HG02678 (cell line): Measurements from ENCODE around the gene ABCC10.
"Not testable (repeated sequence)": the region's sequence is repeated elsewhere in the genome, so short reads cannot be mapped to it uniquely, and the experiment has no call there.

Experiments used
- ATAC-seq: cut with Tn5 transposase; IDR thresholded peaks from one replicate; pipeline ENCODE4 v1.9.1; 2021; ENCODE audit warnings: mild to moderate bottlenecking, moderate library complexity; ENCODE audit not compliant: unreplicated experiment

Gene ABCC10

GRCh38 chr6:43444582-43444981, 17.2 kb downstream of the ABCC10 start:
- no peak for ATAC-seq

GRCh38 chr6:43445576-43445975, 18.2 kb downstream of the ABCC10 start:
- ATAC-seq, result no peak

GRCh38 chr6:43447604-43448003, 20.3 kb downstream of the ABCC10 start:
- no peak for ATAC-seq

GRCh38 chr6:43448916-43449315, 21.6 kb downstream of the ABCC10 start:
- ATAC-seq, result no peak

- no peak for ATAC-seq
Measured at GRCh38 chr6:43450699-43451131, 23.4 kb downstream of the ABCC10 start.

GRCh38 chr6:43451348-43451747, 24.0 kb downstream of the ABCC10 start:
- no peak for ATAC-seq

GRCh38 chr6:43451939-43452338, 24.6 kb downstream of the ABCC10 start:
- no peak for ATAC-seq

- no peak for ATAC-seq
Measured at GRCh38 chr6:43452896-43453295, 25.6 kb downstream of the ABCC10 start.

GRCh38 chr6:43453831-43454230, 26.5 kb downstream of the ABCC10 start:
- ATAC-seq, result no peak

- peak; percentile 61 for ATAC-seq
Measured at GRCh38 chr6:43454290-43454695, 27.0 kb downstream of the ABCC10 start.

GRCh38 chr6:43454696-43455530, 27.6 kb downstream of the ABCC10 start:
- ATAC-seq, result peak; percentile 26

GRCh38 chr6:43455531-43456428, 28.4 kb downstream of the ABCC10 start, which contains the start of gene DLK2:
Gene DLK2 (minus strand): TSS chr6:43455548. CDS start chr6:43454825, 723 bp downstream.
- peak; percentile 23 for ATAC-seq

- no peak for ATAC-seq
Measured at GRCh38 chr6:43457643-43458042, 30.3 kb downstream of the ABCC10 start.

GRCh38 chr6:43458154-43458553, 30.8 kb downstream of the ABCC10 start:
- not testable (repeated sequence) for ATAC-seq

- ATAC-seq, result no peak
Measured at GRCh38 chr6:43459535-43459934, 32.2 kb downstream of the ABCC10 start.

GRCh38 chr6:43460032-43460431, 32.7 kb downstream of the ABCC10 start:
- ATAC-seq, result no peak

GRCh38 chr6:43461936-43462335, 34.6 kb downstream of the ABCC10 start:
- ATAC-seq, result no peak

GRCh38 chr6:43464337-43464736, 37.0 kb downstream of the ABCC10 start:
- ATAC-seq, result no peak

GRCh38 chr6:43465948-43466347, 38.6 kb downstream of the ABCC10 start:
- ATAC-seq, result no peak

GRCh38 chr6:43467265-43467664, 39.9 kb downstream of the ABCC10 start:
- ATAC-seq, result not testable (repeated sequence)

- ATAC-seq, result no peak
Measured at GRCh38 chr6:43467752-43468151, 40.4 kb downstream of the ABCC10 start.

GRCh38 chr6:43468240-43468639, 40.9 kb downstream of the ABCC10 start:
- no peak for ATAC-seq
